ENCODE measurements around the gene UQCR11.

Gene UQCR11

DNA sequence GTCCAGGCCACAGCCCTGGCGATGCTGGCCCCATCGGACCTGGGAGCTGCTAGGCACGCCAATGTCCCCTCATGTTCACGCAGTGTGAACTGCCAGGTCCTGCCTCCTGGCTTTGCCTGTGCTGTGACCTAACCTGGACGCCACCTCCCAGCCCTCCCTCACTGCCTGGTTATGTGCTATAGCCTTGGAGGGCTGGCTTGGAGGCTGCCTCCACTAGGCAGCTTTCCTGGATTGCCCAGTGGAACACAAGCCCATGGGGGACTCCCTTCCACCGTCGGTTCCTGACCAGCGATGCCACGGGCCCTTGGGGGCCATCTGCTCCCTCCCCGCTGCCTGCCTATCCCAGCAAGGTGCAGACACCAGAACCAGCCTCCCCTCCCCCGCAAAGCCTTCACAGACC lies 15.2 kb upstream of the UQCR11 start:
- Histone ChIP-seq H3K4me3 (replicated peaks; ENCODE audit: low read depth, low read length) (no peak overlapping the region), H3K36me3 (ENCODE audit: control insufficient read depth, insufficient read depth, low read length) (peaks cover 58% of the 10 kb centered on the region), H3K27me3 (replicated peaks; ENCODE audit: control insufficient read depth, insufficient read depth, low read length) (no peaks in the 10 kb centered on the region)
- DNase-seq (ENCODE audit: extremely low read depth, insufficient read length) = no peak
- TF ChIP-seq, protein P1, sequence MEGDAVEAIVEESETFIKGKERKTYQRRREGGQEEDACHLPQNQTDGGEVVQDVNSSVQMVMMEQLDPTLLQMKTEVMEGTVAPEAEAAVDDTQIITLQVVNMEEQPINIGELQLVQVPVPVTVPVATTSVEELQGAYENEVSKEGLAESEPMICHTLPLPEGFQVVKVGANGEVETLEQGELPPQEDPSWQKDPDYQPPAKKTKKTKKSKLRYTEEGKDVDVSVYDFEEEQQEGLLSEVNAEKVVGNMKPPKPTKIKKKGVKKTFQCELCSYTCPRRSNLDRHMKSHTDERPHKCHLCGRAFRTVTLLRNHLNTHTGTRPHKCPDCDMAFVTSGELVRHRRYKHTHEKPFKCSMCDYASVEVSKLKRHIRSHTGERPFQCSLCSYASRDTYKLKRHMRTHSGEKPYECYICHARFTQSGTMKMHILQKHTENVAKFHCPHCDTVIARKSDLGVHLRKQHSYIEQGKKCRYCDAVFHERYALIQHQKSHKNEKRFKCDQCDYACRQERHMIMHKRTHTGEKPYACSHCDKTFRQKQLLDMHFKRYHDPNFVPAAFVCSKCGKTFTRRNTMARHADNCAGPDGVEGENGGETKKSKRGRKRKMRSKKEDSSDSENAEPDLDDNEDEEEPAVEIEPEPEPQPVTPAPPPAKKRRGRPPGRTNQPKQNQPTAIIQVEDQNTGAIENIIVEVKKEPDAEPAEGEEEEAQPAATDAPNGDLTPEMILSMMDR (IDR thresholded peaks at IDR 0.05; ENCODE audit: insufficient read depth, low read length, poor library complexity, severe bottlenecking) = no peak

DNA sequence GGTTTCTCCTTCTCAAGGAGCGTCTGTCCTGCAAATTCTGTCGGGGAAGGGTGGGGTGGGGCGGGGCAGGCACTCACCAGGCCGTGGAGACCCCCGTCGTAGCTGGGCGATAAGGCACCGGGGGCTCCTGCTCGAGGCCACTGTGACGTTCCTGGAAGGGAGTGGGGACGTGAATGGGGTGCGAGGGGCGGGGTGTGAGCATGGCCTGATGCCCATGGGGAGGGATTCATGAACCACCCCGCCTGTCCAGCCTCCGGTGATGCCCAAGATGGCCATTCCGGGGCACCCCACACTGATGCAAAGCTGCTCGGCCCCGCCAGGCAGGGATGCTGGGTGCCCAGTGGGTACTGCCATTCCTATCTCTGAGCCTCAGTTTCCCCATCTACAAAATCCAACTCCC lies 14.4 kb upstream of the UQCR11 start:
- TF ChIP-seq, protein P1 (IDR thresholded peaks at IDR 0.05; ENCODE audit: insufficient read depth, low read length, poor library complexity, severe bottlenecking) = no peak
- no peak for DNase-seq (ENCODE audit: extremely low read depth, insufficient read length)
- Histone ChIP-seq H3K4me3 (replicated peaks; ENCODE audit: low read depth, low read length) (no peak overlapping the region), H3K27me3 (replicated peaks; ENCODE audit: control insufficient read depth, insufficient read depth, low read length) (no peaks in the 10 kb centered on the region), H3K36me3 (ENCODE audit: control insufficient read depth, insufficient read depth, low read length) (peaks cover 61% of the 10 kb centered on the region)

DNA sequence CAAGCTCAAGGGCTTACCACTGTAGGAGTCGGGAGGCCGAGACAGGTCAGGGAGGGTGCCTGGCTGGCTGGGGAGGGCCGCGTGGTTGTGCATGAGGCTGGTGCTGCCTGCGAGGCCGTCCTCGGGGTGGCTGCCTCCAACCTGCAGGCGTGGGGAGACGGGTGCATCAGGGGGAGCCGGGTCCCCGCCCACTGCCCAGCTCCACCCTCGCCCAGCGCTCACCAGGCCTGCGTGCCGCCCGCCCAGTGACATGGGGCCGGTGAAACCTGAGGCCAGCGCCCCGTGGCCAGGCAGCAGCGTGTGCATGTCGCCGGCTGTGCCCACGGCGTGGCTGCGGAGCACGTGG lies 13.8 kb upstream of the UQCR11 start:
- Histone ChIP-seq H3K27me3 (replicated peaks; ENCODE audit: control insufficient read depth, insufficient read depth, low read length) (no peaks in the 10 kb centered on the region), H3K4me3 (replicated peaks; ENCODE audit: low read depth, low read length) (no peak overlapping the region), H3K36me3 (ENCODE audit: control insufficient read depth, insufficient read depth, low read length) (peaks cover 63% of the 10 kb centered on the region)
- DNase-seq (ENCODE audit: extremely low read depth, insufficient read length) = no peak
- TF ChIP-seq, protein P1 (IDR thresholded peaks at IDR 0.05; ENCODE audit: insufficient read depth, low read length, poor library complexity, severe bottlenecking) = no peak

DNA sequence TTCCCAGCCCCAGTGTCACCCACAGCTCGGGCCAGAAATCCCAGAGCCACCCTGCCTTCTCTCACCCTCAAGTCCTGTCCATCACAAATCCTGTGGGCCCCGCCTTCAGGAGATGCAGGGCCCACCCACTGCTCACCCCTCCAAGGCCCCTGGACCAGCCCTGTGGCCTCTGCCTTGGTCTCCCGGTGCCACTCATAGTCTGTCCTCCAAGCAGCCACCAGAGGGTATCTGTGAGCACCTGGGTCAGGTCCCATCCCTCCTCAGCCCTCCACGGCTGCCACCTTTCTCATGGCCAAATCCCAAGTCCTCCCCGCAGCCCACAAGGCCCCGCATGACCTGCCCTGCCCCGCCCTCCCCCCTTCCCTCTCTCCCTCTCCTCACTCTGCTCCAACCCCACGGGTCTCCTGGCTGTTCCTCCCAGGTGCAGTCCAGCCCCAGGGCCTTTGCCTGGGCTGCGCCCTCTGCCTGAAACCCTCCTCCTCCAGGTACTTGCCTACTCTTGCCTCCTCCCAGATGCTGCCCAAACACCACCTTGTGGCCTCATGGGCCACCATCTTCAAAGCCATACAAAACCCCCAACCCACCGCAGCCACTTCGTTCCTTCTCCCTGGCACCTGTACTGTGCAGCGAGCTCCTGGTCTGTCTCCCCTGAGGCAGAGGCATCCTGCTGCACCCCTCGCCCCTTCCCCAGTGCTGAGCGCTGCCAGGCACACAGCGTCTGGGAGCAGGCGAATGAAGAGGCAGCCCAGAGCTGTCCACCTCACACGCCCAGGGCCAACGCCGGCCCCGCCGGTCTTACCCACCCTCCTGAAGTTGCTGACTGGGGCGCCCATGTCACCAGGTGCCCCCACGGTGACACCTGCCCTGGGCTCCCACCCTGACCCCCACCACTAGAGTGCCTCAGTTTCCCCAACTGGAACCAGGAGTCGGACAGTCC lies 13.2 kb upstream of the UQCR11 start:
- Histone ChIP-seq H3K36me3 (ENCODE audit: control insufficient read depth, insufficient read depth, low read length) (peaks cover 67% of the 10 kb centered on the region), H3K4me3 (replicated peaks; ENCODE audit: low read depth, low read length) (no peak overlapping the region), H3K27me3 (replicated peaks; ENCODE audit: control insufficient read depth, insufficient read depth, low read length) (no peaks in the 10 kb centered on the region)
- TF ChIP-seq, protein P1 (IDR thresholded peaks at IDR 0.05; ENCODE audit: insufficient read depth, low read length, poor library complexity, severe bottlenecking) = peak; percentile 61
- no peak for DNase-seq (ENCODE audit: extremely low read depth, insufficient read length)

DNA sequence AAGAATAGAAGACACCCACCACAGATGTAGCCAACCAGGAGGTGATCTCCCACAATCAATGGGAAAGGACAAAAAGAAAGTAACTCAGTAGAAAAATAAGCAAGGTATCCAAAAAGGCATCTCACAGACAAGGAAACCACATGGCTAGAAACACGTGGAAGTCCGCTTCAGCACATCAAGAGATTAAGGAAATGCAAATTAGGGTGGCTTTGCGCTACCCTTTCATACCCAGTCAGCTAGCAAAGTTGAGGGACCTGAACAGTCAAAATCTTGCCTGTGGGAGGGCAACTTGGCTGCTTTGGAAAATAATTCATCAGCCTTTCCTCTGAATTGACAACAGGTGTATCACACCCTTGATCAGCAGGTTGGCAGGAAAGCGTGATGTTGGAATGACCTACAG lies 11.6 kb upstream of the UQCR11 start:
- TF ChIP-seq, protein P1 (IDR thresholded peaks at IDR 0.05; ENCODE audit: insufficient read depth, low read length, poor library complexity, severe bottlenecking) = no peak
- H3K36me3 ChIP-seq (ENCODE audit: control insufficient read depth, insufficient read depth, low read length) = peaks cover 77% of the 10 kb centered on the region
- no peaks in the 10 kb centered on the region for H3K27me3 ChIP-seq (replicated peaks; ENCODE audit: control insufficient read depth, insufficient read depth, low read length)
- no peak for DNase-seq (ENCODE audit: extremely low read depth, insufficient read length)
- no peak overlapping the region for H3K4me3 ChIP-seq (replicated peaks; ENCODE audit: low read depth, low read length)

Data from GM06990 (cell line).